ENCODE results near the gene SIL1. TPM values are rescaled to one million over a fixed set of nuclear protein-coding genes. Genes with fewer than 3 reads are reported as not detected.
A peak's percentile ranks its signal among the peaks of the same experiment; 100 is the strongest.
"Not testable (repeated sequence)": the region's sequence is repeated elsewhere in the genome, so short reads cannot be mapped to it uniquely, and the experiment has no call there.

SIL1 gene
- total RNA-seq, 1 donor from 2014 or later, result 40.9 TPM

DNA sequence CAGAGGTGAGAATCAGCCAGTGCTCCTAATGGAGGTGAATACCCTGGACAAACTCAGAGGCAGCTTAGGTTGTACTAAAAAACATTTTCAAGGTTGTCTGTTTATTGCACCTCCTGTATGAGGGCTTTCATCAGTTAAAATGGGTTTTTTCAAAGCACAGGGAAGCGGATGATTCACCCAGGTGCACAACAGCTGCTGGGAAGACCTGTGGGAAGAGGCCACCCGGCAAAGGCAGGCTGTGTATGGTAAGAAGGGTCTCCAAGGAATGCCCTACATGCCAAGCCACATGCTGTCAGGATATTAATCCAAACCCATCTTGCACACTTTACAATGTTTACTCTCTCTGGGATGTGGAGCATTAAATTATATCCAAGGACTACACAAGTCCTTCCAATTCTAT is 14.7 kb downstream of the SIL1 start:
- H3K27ac Mint-ChIP-seq, result no peak overlapping the region

DNA sequence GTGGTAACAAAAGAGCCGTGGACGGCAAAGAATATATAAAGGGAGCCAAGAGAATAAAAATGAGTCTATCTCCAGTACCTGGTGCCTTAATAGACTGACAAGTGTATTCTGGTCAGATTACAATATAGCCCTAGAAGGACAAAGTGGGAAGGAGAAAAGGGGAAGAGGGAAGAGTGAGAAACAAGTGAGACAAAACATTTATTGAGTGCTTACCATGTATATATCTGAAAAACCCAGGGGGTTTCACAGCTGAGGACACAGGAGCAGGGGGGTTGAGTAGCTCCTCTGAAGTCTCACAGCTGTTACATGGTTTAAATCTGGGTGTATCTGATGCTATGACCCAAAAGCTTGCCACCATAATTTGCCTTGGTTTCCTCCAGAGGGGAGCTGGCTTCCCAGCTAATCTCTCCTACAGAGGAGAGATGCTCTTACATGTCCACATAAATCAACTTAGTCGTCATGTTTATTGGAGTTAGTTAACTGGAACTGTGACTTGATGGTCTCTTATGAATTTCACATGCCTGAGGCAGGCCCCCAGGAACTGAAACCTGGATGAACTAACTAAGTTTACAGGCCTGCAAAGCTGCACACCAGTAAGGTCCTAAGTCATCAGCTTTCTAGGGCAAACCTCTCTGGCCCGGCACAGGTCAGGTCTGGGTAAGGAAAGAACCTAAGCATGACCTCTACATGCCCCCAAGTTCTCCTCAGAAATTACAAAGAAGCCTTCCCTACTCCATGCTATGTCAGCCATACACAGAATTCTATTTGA is 15.5 kb downstream of the SIL1 start:
- TF ChIP-seq, protein P1, sequence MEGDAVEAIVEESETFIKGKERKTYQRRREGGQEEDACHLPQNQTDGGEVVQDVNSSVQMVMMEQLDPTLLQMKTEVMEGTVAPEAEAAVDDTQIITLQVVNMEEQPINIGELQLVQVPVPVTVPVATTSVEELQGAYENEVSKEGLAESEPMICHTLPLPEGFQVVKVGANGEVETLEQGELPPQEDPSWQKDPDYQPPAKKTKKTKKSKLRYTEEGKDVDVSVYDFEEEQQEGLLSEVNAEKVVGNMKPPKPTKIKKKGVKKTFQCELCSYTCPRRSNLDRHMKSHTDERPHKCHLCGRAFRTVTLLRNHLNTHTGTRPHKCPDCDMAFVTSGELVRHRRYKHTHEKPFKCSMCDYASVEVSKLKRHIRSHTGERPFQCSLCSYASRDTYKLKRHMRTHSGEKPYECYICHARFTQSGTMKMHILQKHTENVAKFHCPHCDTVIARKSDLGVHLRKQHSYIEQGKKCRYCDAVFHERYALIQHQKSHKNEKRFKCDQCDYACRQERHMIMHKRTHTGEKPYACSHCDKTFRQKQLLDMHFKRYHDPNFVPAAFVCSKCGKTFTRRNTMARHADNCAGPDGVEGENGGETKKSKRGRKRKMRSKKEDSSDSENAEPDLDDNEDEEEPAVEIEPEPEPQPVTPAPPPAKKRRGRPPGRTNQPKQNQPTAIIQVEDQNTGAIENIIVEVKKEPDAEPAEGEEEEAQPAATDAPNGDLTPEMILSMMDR (conservative IDR thresholded peaks at IDR 0.05), result no peak
- no peaks in the 10 kb centered on the region for H3K27me3 Mint-ChIP-seq
- H3K27ac Mint-ChIP-seq, result peak overlapping the region; percentile 68
- peaks cover 8% of the 10 kb centered on the region for H3K36me3 Mint-ChIP-seq
- DNase-seq (ENCODE audit: extremely low spot score, unreplicated experiment), result no peak
- no peak overlapping the region for H3K4me3 Mint-ChIP-seq
- peaks cover 70% of the 10 kb centered on the region for H3K4me1 Mint-ChIP-seq (ENCODE audit: unreplicated experiment)
- H3K9me3 Mint-ChIP-seq, result peaks cover 4% of the 10 kb centered on the region

More for the DNA sequence above, 14.7 kb downstream of the SIL1 start:
- peaks cover 1% of the 10 kb centered on the region for H3K9me3 Mint-ChIP-seq
- H3K4me3 Mint-ChIP-seq, result no peak overlapping the region
- DNase-seq (ENCODE audit: extremely low spot score, unreplicated experiment), result no peak
- no peaks in the 10 kb centered on the region for H3K27me3 Mint-ChIP-seq
- peaks cover 10% of the 10 kb centered on the region for H3K36me3 Mint-ChIP-seq
- peaks cover 64% of the 10 kb centered on the region for H3K4me1 Mint-ChIP-seq (ENCODE audit: unreplicated experiment)
- TF ChIP-seq, protein P1 (conservative IDR thresholded peaks at IDR 0.05), result no peak

DNA sequence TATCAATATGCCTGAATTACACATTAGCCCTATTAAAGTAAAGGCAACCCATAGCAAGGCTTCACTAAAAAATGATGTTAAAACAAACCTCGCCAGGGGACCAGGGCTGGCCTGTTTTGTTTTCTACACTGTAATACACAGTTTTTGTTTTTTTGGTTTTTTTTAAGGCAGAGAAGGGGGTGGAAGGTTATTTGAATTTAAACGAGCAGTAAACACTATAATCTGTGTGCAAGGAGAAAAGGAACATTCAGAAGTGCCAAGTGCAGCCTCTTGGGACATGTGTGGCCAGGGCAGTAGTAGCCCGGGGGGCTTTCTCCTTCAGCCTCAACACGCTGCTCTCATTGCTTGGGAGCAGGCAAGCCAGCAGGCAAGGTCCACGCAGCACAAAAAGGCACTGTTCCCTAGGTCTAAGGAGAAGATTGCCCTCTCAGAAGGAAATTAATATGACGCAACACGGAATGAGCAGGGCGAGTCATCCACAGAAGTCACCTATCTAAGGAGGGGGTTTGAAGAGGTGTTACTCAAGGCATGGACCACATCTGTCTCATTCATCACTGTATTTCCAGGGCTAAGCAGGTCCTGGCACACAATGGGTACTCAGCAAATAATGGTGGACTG is 16.2 kb downstream of the SIL1 start:
- H3K4me3 Mint-ChIP-seq, result no peak overlapping the region
- TF ChIP-seq, protein P1 (conservative IDR thresholded peaks at IDR 0.05), result no peak
- H3K36me3 Mint-ChIP-seq, result peaks cover 7% of the 10 kb centered on the region
- no peak for DNase-seq (ENCODE audit: extremely low spot score, unreplicated experiment)
- H3K27me3 Mint-ChIP-seq, result no peaks in the 10 kb centered on the region
- H3K27ac Mint-ChIP-seq, result peak overlapping the region; percentile 68
- H3K4me1 Mint-ChIP-seq (ENCODE audit: unreplicated experiment), result peaks cover 69% of the 10 kb centered on the region
- H3K9me3 Mint-ChIP-seq, result peaks cover 4% of the 10 kb centered on the region

DNA sequence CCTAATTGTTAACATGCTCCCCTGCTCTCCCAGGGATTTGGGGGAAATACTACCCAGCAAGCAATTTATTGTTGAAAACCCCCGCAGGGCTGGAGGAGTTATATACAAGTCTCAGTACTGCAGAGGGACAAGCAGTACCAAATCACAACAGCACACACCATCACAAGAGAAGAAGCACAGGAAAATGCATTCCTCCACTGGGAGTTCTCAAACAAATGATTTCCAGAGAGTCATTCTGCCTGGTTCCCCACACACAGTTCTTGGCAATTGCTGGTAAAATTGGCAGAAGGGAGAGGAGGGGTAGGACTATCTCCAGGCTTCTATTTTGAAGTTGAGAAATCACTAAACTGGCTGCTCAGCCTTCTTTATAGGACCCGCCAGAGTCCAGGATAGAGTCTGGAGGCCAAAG is 16.8 kb downstream of the SIL1 start:
- Mint-ChIP-seq H3K4me1 (ENCODE audit: unreplicated experiment) (peaks cover 63% of the 10 kb centered on the region), H3K27ac (no peak overlapping the region), H3K9me3 (peaks cover 4% of the 10 kb centered on the region), H3K4me3 (no peak overlapping the region), H3K36me3 (peaks cover 4% of the 10 kb centered on the region), H3K27me3 (no peaks in the 10 kb centered on the region)
- no peak for DNase-seq (ENCODE audit: extremely low spot score, unreplicated experiment)
- TF ChIP-seq, protein P1 (conservative IDR thresholded peaks at IDR 0.05), result no peak

DNA sequence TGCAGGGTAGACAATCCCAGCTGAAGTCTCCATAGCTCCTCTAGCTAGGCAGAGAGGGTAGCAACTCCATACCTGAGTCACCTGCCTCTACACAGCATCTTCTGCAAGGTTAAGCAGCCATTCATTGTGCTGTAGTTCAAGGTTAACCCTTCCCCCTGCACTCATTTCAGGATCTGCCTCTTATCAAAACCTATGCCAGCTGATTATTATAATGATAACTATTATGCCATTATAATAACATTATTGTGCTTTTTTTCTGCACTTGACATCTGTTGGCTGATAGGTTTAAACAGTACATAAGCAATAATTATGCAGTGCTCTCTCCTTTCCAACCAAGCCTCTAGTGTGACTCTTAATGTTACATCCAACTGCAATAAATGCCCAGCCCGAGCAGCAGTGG is 17.3 kb downstream of the SIL1 start:
- Mint-ChIP-seq H3K27ac (no peak overlapping the region), H3K9me3 (peaks cover 4% of the 10 kb centered on the region), H3K36me3 (peaks cover 4% of the 10 kb centered on the region)

DNA sequence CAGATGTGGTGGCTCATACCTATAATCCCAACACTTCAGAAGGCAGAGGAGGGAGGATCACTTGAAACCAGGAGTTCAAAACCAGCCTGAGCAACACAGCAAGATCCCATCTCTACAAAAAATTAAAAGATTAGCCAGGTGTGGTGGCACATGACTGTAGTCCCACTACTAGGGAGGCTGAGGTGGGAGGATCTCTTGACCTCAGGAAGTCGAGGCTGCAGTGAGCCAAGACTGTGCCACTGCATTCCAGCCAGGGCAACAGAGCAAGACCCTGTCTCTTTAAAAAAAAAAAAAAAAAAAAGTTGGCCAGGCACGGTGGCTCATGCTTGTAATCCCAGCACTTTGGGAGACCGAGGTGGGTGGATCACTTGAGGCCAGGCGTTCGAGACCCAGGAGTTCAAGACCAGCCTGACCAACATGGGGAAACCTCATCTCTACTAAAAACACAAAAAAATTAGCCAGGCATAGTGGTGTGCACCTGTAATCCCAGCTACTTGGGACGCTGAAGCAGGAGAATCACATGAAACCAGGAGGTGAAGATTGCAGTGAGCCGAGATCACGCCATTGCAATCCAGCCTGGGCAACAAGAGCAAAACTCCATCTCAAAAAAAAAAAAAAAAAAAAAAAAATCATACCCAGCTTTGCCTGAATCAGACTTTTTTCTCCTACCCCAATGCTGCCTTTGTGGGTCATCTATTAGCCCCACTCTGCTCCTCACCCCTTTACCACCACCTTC is 18.2 kb downstream of the SIL1 start:
- Mint-ChIP-seq H3K27ac (peak overlapping the region; percentile 68), H3K4me1 (ENCODE audit: unreplicated experiment) (peaks cover 50% of the 10 kb centered on the region)
- H3K36me3 Mint-ChIP-seq; DNase-seq (ENCODE audit: extremely low spot score, unreplicated experiment); H3K27me3 Mint-ChIP-seq; H3K4me3 Mint-ChIP-seq; H3K9me3 Mint-ChIP-seq: not testable (repeated sequence)

More for the DNA sequence above, 17.3 kb downstream of the SIL1 start:
- Mint-ChIP-seq H3K4me3 (no peak overlapping the region), H3K4me1 (ENCODE audit: unreplicated experiment) (peaks cover 59% of the 10 kb centered on the region), H3K27me3 (no peaks in the 10 kb centered on the region)
- no peak for DNase-seq (ENCODE audit: extremely low spot score, unreplicated experiment)
- TF ChIP-seq, protein P1 (conservative IDR thresholded peaks at IDR 0.05), result no peak

Data from type B pancreatic cell (in vitro differentiated cells).